Measurements from ENCODE around the gene KLHL29. TPM values are rescaled to one million over a fixed set of nuclear protein-coding genes. Genes with fewer than 3 reads are reported as not detected.

KLHL29 gene
- total RNA-seq, 1 experiment from 2014 or later: 1.9 TPM

- Histone ChIP-seq H3K4me3 (no peak overlapping the region), H3K27me3 (replicated peaks) (no peaks in the 10 kb centered on the region), H3K9me3 (replicated peaks) (no peaks in the 10 kb centered on the region), H3K36me3 (no peaks in the 10 kb centered on the region), H3K27ac (no peak overlapping the region), H3K4me1 (replicated peaks) (no peaks in the 10 kb centered on the region)
- no peak for DNase-seq (ENCODE audit: low read depth in 1 of 2, low spot score in 2 of 2)
Measured at GRCh38 chr2:23512778-23513177, 127.8 kb downstream of the KLHL29 start.

- no peaks in the 10 kb centered on the region for H3K27me3 ChIP-seq (replicated peaks)
- H3K4me3 ChIP-seq: no peak overlapping the region
- no peaks in the 10 kb centered on the region for H3K4me1 ChIP-seq (replicated peaks)
- no peaks in the 10 kb centered on the region for H3K36me3 ChIP-seq
- no peaks in the 10 kb centered on the region for H3K9me3 ChIP-seq (replicated peaks)
- DNase-seq (ENCODE audit: low read depth in 1 of 2, low spot score in 2 of 2): no peak
- no peak overlapping the region for H3K27ac ChIP-seq
Measured at GRCh38 chr2:23513245-23513871, 128.4 kb downstream of the KLHL29 start.

GRCh38 chr2:23513872-23514793 lies 129.2 kb downstream of the KLHL29 start:
- no peaks in the 10 kb centered on the region for H3K27me3 ChIP-seq (replicated peaks)
- no peak overlapping the region for H3K27ac ChIP-seq
- H3K9me3 ChIP-seq (replicated peaks): no peaks in the 10 kb centered on the region
- no peaks in the 10 kb centered on the region for H3K36me3 ChIP-seq
- H3K4me1 ChIP-seq (replicated peaks): no peaks in the 10 kb centered on the region
- no peak for DNase-seq (ENCODE audit: low read depth in 1 of 2, low spot score in 2 of 2)
- no peak overlapping the region for H3K4me3 ChIP-seq

GRCh38 chr2:23516520-23517256 lies 131.7 kb downstream of the KLHL29 start:
- peaks cover 11% of the 10 kb centered on the region for H3K4me1 ChIP-seq (replicated peaks)
- no peak overlapping the region for H3K27ac ChIP-seq
- H3K4me3 ChIP-seq: no peak overlapping the region
- H3K36me3 ChIP-seq: no peaks in the 10 kb centered on the region
- no peak for DNase-seq (ENCODE audit: low read depth in 1 of 2, low spot score in 2 of 2)
- H3K27me3 ChIP-seq (replicated peaks): no peaks in the 10 kb centered on the region
- H3K9me3 ChIP-seq (replicated peaks): no peaks in the 10 kb centered on the region

DNA sequence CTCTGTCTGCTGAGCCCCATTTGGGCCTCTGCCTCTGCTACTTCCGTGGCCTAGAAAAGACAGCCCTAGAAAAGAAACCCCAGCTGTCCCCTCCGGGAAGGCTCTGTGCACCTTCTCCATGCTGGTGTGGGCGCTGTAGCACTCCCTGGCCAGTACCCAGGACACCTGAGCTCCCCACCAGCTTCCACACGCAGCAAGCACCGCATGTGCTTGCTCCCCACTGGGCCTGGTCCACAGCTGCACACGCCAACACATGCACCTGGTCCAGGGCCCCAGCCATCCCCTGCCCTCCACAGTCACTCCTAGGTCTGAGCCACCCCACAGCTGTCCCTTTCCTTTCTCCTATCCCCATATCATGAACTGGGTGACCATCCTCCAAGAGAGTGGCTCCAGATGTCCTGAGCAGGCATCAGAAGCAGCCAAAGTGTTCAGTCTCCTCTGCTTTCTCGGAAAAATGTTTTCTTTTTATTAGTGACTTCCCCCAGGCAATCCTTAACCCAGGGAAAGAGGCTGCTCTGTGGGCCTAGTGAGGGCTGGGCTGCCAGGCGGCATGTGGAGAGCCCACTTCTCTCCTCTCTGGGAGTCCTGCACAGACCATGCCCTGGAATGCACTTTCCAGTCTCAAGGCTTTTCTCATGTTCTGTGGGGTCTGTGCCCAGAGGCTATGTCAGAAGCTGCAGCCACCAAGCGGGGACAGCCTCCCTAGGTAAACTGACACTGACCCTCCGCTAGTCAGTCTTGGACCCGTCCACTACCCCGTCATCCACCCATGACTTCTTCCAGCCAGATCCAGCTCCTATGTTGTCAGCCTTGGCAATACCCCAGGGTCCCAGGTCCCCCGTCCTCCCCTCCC lies 133.7 kb downstream of the KLHL29 start:
- no peak for DNase-seq (ENCODE audit: low read depth in 1 of 2, low spot score in 2 of 2)
- Histone ChIP-seq H3K36me3 (no peaks in the 10 kb centered on the region), H3K27ac (no peak overlapping the region), H3K4me1 (replicated peaks) (peaks cover 11% of the 10 kb centered on the region), H3K4me3 (no peak overlapping the region), H3K27me3 (replicated peaks) (no peaks in the 10 kb centered on the region), H3K9me3 (replicated peaks) (no peaks in the 10 kb centered on the region)

DNA sequence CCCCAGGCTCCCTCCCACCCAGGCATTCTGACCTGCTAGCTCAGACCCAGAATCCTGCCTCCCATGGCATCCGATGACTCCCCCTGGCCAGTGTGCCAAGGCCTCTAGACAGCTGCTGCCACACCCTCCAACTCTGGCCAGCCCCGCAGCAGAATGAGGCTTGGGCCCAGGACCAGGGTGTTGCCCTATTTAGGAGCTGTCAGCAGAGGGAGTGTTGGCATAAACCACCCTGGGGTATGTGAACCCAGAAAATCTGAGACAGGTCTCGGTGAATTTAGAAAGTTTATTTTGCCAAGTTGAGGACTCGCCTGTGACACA lies 134.3 kb downstream of the KLHL29 start:
- no peak for DNase-seq (ENCODE audit: low read depth in 1 of 2, low spot score in 2 of 2)
- H3K36me3 ChIP-seq: no peaks in the 10 kb centered on the region
- H3K27me3 ChIP-seq (replicated peaks): no peaks in the 10 kb centered on the region
- no peak overlapping the region for H3K4me3 ChIP-seq
- no peak overlapping the region for H3K27ac ChIP-seq
- H3K9me3 ChIP-seq (replicated peaks): no peaks in the 10 kb centered on the region
- peaks cover 15% of the 10 kb centered on the region for H3K4me1 ChIP-seq (replicated peaks)

DNA sequence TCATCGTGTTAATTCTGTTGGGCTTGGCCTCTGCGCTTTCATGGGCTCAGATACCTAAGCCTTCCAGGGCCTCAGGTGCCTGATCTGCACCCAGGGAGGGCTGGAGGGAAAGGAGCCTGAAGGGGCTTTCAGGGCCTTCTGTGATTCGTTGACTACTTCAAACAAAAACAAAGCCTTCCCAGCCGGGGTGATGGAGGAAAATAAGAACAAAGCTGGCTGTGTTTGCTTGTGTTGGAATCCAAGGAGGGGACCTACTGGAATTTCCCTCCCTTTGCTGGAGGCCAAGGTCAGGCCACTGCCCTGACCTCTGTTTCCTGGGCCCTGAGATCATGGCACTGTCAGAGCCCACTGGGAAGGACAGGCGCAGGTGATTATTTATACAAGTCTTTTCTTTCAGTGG lies 135.3 kb downstream of the KLHL29 start:
- H3K27ac ChIP-seq: no peak overlapping the region
- DNase-seq (ENCODE audit: low read depth in 1 of 2, low spot score in 2 of 2): peak in 1 of 2 experiments; percentile 11
- no peaks in the 10 kb centered on the region for H3K27me3 ChIP-seq (replicated peaks)
- H3K9me3 ChIP-seq (replicated peaks): no peaks in the 10 kb centered on the region
- H3K4me1 ChIP-seq (replicated peaks): peaks cover 25% of the 10 kb centered on the region
- no peak overlapping the region for H3K4me3 ChIP-seq
- H3K36me3 ChIP-seq: no peaks in the 10 kb centered on the region

DNA sequence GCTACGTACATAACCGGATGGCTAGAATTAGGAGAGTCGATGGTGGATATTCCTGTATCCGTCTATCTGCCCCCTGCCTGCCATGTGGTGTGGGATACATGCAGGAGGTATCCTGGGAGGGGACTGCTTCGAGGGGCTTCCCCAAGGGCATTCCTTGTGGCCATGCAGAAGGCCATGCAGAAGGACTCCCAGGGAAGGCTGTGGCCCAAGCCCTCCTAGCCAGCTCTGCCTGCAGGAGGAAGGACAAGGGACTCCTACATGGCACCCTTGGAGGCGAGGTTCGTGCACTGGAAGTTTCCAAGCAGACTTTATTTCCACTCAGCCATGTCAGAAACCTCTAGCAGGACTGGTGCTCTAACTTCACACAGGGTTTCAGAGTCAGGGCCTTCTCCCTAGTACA lies 136.1 kb downstream of the KLHL29 start:
- Histone ChIP-seq H3K4me3 (no peak overlapping the region), H3K27ac (no peak overlapping the region), H3K36me3 (no peaks in the 10 kb centered on the region), H3K9me3 (replicated peaks) (no peaks in the 10 kb centered on the region), H3K27me3 (replicated peaks) (no peaks in the 10 kb centered on the region), H3K4me1 (replicated peaks) (peaks cover 25% of the 10 kb centered on the region)
- no peak for DNase-seq (ENCODE audit: low read depth in 1 of 2, low spot score in 2 of 2)

DNA sequence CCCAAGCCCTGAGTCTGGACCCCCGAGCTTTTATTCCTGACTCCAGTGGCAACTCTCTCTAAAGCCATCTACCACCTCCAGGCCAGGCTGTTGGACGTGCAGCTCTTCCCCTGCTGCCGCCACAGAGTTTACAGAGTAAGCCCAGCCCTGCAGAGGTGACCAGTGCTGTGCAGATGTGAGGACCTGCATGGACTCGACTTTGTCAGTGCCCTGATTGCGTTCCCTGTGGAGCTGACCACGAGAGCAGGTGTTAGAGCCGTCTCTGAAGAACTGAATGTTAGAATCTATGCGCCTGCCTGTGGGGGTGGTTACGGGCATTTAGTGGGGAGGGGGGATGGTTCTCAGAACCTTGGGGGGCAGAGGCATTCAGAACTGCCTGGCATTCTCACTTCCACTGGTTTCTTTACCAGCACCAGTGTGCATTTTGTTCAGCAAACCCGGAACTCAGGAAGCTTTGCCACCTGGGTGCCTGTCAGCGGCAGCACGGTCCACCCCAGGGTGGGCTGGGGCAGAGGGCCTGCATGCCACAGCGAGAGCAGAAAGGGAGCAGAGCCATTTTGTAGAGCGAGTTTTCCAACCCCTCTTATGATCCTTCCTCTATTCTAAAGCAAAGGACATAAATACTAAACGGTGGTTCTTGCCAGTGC lies 137.9 kb downstream of the KLHL29 start:
- no peak for DNase-seq (ENCODE audit: low read depth in 1 of 2, low spot score in 2 of 2)
- Histone ChIP-seq H3K36me3 (no peaks in the 10 kb centered on the region), H3K9me3 (replicated peaks) (no peaks in the 10 kb centered on the region), H3K4me1 (replicated peaks) (peaks cover 25% of the 10 kb centered on the region), H3K27ac (no peak overlapping the region), H3K4me3 (no peak overlapping the region), H3K27me3 (replicated peaks) (no peaks in the 10 kb centered on the region)

DNA sequence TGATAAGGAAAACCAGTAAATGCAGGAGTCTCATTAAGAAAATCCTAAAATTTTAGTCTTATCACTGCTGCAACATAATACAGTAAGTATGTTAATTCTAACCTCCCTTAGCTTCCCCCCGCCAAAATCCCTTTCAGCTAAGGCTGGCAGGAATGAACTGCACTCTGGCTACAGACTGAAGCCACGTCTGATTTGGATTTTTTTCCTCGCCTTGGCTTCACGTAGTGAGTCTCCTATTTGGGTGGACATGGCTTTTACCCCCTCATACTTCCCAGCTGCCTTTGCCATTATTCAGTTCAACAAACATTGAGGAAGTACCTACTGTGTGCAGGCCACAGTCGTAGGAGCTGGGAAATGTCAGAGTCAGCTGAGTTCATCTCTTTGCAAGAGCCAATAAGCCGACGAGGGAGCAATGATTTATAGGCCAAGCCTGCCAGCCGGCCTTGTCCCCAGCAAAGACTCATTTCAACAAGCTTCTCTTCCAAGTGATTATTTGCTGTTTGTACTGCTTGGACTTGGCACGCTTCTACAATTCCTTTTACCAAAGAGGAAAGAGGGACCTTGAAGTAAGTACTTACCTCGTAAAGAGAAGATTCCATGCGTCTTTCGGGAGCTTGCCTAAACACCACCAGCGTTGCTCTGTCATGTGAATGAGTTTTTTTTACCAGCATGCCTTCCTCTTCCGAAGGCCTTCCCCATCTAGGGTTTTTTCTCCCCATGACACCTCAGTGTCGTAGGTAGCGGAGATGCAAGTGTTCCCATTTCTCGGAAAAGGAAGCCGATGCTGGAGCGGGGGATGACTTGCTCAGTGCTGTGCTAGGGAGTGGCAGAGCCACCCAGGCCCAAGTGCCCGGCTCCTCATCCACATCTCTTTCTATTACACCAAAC lies 138.6 kb downstream of the KLHL29 start:
- Histone ChIP-seq H3K27me3 (replicated peaks) (no peaks in the 10 kb centered on the region), H3K4me3 (no peak overlapping the region), H3K4me1 (replicated peaks) (peaks cover 25% of the 10 kb centered on the region), H3K36me3 (no peaks in the 10 kb centered on the region), H3K9me3 (replicated peaks) (no peaks in the 10 kb centered on the region), H3K27ac (no peak overlapping the region)
- DNase-seq (ENCODE audit: low read depth in 1 of 2, low spot score in 2 of 2): peak in 1 of 2 experiments; percentile 12

GRCh38 chr2:23524261-23524706 lies 139.3 kb downstream of the KLHL29 start:
- Histone ChIP-seq H3K27me3 (replicated peaks) (no peaks in the 10 kb centered on the region), H3K36me3 (no peaks in the 10 kb centered on the region), H3K4me3 (no peak overlapping the region), H3K4me1 (replicated peaks) (peaks cover 25% of the 10 kb centered on the region), H3K27ac (peak overlapping the region; percentile 15), H3K9me3 (replicated peaks) (no peaks in the 10 kb centered on the region)
- DNase-seq (ENCODE audit: low read depth in 1 of 2, low spot score in 2 of 2): peak; percentile 51 to 75

- Histone ChIP-seq H3K27ac (peak overlapping the region; percentile 15; the same call in 1 of the 2 replicates), H3K4me3 (no peak overlapping the region)
Measured at GRCh38 chr2:23525137-23525765, 140.3 kb downstream of the KLHL29 start.

More at GRCh38 chr2:23525137-23525765, 140.3 kb downstream of the KLHL29 start:
- no peaks in the 10 kb centered on the region for H3K27me3 ChIP-seq (replicated peaks)
- peaks cover 22% of the 10 kb centered on the region for H3K4me1 ChIP-seq (replicated peaks)
- H3K36me3 ChIP-seq: no peaks in the 10 kb centered on the region
- H3K9me3 ChIP-seq (replicated peaks): no peaks in the 10 kb centered on the region
- DNase-seq (ENCODE audit: low read depth in 1 of 2, low spot score in 2 of 2): no peak

All from SJSA1 (cell line).